Measurements from ENCODE around the gene CDC73. TPM values are rescaled to one million over a fixed set of nuclear protein-coding genes. Genes with fewer than 3 reads are reported as not detected.

The CDC73 gene
- total and polyA plus RNA-seq, 2 of the 13 experiments (the other 11 are each of a cell fraction or from before 2014, with no cell fraction given): 20.2 to 26.3 TPM

DNA sequence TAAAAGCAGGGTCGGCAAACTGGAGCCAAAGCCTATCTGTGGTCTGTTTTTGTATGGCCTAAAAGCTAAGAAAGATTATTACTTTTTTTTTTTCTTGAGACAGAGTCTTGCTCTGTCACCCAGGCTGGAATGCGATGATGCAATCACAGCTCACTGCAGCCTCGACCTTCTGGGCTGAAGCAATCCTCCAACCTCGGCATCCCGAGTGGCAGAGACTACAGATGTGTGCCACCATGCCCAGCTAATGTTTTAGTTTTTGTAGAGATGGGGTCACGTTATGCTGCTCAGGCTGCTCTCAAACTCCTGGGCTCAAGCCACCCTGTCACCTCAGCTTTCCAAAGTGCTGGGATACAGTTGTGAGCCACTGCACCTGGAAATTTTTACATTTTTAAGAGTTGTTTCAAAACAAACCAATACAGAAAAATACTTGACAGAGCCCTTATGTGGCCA, 10.2 kb upstream of the CDC73 start (continued):
- TF ChIP-seq ARID5B (CRISPR knock-in tag; IDR thresholded peaks at IDR 0.05) (peak; percentile 74), TCF7 (IDR thresholded peaks at IDR 0.05; ENCODE audit: low read depth) (no peak), ZC3H13 (CRISPR knock-in tag; IDR thresholded peaks at IDR 0.05) (no peak), RCOR2 (CRISPR knock-in tag; IDR thresholded peaks at IDR 0.05) (peak; percentile 52; the same call in 1 of the 2 replicates), SMAD9 (CRISPR knock-in tag; IDR thresholded peaks at IDR 0.05) (no peak), TBL1XR1 (IDR thresholded peaks at IDR 0.05; ENCODE audit: borderline replicate concordance, low read length, partially characterized antibody) (peak; percentile 75), NR2C2 (CRISPR knock-in tag; IDR thresholded peaks at IDR 0.05; ENCODE audit: borderline replicate concordance) (no peak), SOX13 (IDR thresholded peaks at IDR 0.05) (no peak), SOX13 (CRISPR knock-in tag; conservative IDR thresholded peaks at IDR 0.05 in 1 of 2, IDR thresholded peaks at IDR 0.05 in 1 of 2) (peak in 1 of 2 experiments; percentile 52; a peak in 2 of 4 replicates), TSC22D2 (CRISPR knock-in tag; IDR thresholded peaks at IDR 0.05; ENCODE audit: borderline replicate concordance) (0 out of 2 replicates have a peak, but pooled peaks have one; percentile 4), MAFG (CRISPR knock-in tag; IDR thresholded peaks at IDR 0.05) (no peak), SCMH1 (CRISPR knock-in tag; IDR thresholded peaks at IDR 0.05; ENCODE audit: borderline replicate concordance) (no peak), CENPT (CRISPR knock-in tag; IDR thresholded peaks at IDR 0.05; ENCODE audit: low read depth) (no peak), ZNF3 (CRISPR knock-in tag; IDR thresholded peaks at IDR 0.05) (no peak), YEATS4 (CRISPR knock-in tag; IDR thresholded peaks at IDR 0.05; ENCODE audit: borderline replicate concordance) (no peak), ZFP91 (CRISPR knock-in tag; IDR thresholded peaks at IDR 0.05; ENCODE audit: borderline replicate concordance) (no peak), FOSL2 (CRISPR knock-in tag; IDR thresholded peaks at IDR 0.05) (peak; percentile 77)
- TF ChIP-seq, protein P1, sequence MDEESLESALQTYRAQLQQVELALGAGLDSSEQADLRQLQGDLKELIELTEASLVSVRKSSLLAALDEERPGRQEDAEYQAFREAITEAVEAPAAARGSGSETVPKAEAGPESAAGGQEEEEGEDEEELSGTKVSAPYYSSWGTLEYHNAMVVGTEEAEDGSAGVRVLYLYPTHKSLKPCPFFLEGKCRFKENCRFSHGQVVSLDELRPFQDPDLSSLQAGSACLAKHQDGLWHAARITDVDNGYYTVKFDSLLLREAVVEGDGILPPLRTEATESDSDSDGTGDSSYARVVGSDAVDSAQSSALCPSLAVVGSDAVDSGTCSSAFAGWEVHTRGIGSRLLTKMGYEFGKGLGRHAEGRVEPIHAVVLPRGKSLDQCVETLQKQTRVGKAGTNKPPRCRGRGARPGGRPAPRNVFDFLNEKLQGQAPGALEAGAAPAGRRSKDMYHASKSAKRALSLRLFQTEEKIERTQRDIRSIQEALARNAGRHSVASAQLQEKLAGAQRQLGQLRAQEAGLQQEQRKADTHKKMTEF (CRISPR knock-in tag; IDR thresholded peaks at IDR 0.05): peak; percentile 45; the same call in 1 of the 2 replicates
- TF ChIP-seq, protein P2, sequence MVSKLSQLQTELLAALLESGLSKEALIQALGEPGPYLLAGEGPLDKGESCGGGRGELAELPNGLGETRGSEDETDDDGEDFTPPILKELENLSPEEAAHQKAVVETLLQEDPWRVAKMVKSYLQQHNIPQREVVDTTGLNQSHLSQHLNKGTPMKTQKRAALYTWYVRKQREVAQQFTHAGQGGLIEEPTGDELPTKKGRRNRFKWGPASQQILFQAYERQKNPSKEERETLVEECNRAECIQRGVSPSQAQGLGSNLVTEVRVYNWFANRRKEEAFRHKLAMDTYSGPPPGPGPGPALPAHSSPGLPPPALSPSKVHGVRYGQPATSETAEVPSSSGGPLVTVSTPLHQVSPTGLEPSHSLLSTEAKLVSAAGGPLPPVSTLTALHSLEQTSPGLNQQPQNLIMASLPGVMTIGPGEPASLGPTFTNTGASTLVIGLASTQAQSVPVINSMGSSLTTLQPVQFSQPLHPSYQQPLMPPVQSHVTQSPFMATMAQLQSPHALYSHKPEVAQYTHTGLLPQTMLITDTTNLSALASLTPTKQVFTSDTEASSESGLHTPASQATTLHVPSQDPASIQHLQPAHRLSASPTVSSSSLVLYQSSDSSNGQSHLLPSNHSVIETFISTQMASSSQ (IDR thresholded peaks at IDR 0.05; ENCODE audit: low read depth): no peak
- TF ChIP-seq, protein P2 (CRISPR knock-in tag; IDR thresholded peaks at IDR 0.05; ENCODE audit: borderline replicate concordance): no peak

Measured in HepG2 (cell line).